Uterus (tissue), 4 donors: ENCODE data around the gene FBLN5. TPM values are rescaled to one million over a fixed set of nuclear protein-coding genes. Genes with fewer than 3 reads are reported as not detected.

Experiments
- DNase-seq, 2 donors: peaks; one replicate each; pipeline ENCODE4 v3.0.0-alpha.2; 2019 to 2020
- H3K27ac ChIP-seq, 2 donors: fragments of 200-600 bp; sonication (generic); 1 replicate in 1 of 2; 2 replicates in 1 of 2; pipeline ENCODE4 v1.5.1; 2016 to 2018
- H3K27me3 ChIP-seq, 2 donors: fragments of 200-600 bp; sonication (generic); one replicate each; pipeline ENCODE4 v1.5.1; 2018 to 2019; ENCODE audit warnings: control low read depth in 1 of 2
- H3K36me3 ChIP-seq, 2 donors: fragments of 200-600 bp; sonication (generic); one replicate each; pipeline ENCODE4 v1.5.1; 2019; ENCODE audit warnings: control low read depth in 1 of 2
- H3K4me1 ChIP-seq, 2 donors: fragments of 200-600 bp; sonication (generic); one replicate each; pipeline ENCODE4 v1.5.1; 2018 to 2019; ENCODE audit warnings: control low read depth in 1 of 2
- H3K4me3 ChIP-seq, 2 donors: fragments of 200-600 bp; sonication (generic); 1 replicate in 1 of 2; 2 replicates in 1 of 2; pipeline ENCODE4 v1.5.1; 2018 to 2019; ENCODE audit warnings: mild to moderate bottlenecking in 1 of 2
- H3K9me3 ChIP-seq, 2 donors: fragments of 200-600 bp; sonication (generic); one replicate each; pipeline ENCODE4 v1.5.1; 2019; ENCODE audit warnings: control low read depth in 1 of 2
- POLR2A ChIP-seq, 2 donors: fragments of 450-650 bp; IDR thresholded peaks; one replicate each; pipeline ENCODE4 v1.6.1; 2016; ENCODE audit warnings: antibody characterized with exemption in 2 of 2, mild to moderate bottlenecking in 1 of 2, moderate library complexity in 1 of 2
- intact Hi-C: fragments of 100-400 bp; cut with DNase I; formaldehyde crosslinking; loops from one replicate; pipeline ENCODE4 v1.15.1; 2023; ENCODE audit warnings: low total_unique reads
- total RNA-seq, 4 donors: library from RNA; depleted of rRNA in 3 of 4; stranded (reverse); fragments of >200 nt in 3 of 4; gene quantifications; one replicate each; pipeline versions ENCODE4 v1.1.0 to v1.2.4, GENCODE V29; 2014 to 2023
- TF ChIP-seq, protein P1 (sequence below), 4 experiments: fragments of 200-600 bp in 2 of 4; fragments of 450-650 bp in 2 of 4; sonication (generic) in 2 of 4; IDR thresholded peaks; one replicate each; pipeline ENCODE4 v1.5.1; 2016 to 2019; ENCODE audit warnings: antibody characterized with exemption in 4 of 4, mild to moderate bottlenecking in 2 of 4, moderate library complexity in 1 of 4
- donor health status: DM: yes; HTN: yes; CAD: no.

FBLN5 gene
- total RNA-seq, 4 donors from 2014 or later: 48.0 to 304 (median 165) TPM

DNA sequence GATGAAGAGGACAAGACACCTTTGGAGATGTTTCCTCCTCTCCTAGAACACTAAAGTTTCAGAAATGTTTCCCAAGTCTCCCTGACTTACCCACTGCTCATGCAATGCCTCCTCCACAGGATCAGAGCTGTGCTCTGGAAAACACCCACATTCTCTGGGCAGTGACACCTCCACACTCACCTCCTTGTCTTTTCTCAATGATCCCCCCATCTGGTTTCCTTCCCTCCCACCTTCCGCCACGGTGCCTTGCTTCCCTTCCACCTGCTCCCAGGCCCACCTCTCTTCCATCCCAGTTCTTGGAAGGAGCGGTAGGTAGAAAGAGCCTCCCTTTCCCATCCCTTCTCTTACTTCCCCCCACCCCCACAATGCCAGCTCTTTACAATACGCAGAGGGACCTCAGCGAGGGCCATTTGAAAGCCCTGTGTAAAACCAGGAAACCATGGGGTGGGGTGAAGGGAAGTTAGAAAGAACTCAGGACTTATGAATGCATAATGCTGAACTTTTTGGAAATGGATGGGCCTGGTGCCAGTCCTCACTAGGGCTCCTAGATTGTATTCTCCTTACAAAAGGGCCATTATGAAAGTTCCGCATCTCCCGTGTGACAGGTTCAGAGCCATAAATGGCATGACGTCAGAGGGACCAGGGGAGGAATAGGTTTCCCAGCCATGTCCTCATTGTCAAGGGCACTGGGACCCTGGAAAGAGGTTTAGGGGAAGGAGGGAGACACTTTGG lies 12.8 kb downstream of the FBLN5 start:
- Histone ChIP-seq H3K4me1 (peaks cover 0 to 3% of the 10 kb centered on the region in 2 donors), H3K27me3 (no peaks in the 10 kb centered on the region), H3K27ac (no peak overlapping the region), H3K9me3 (no peaks in the 10 kb centered on the region), H3K4me3 (no peak overlapping the region), H3K36me3 (no peaks in the 10 kb centered on the region)
- intact Hi-C loops: no loop called here
- TF ChIP-seq POLR2A (IDR thresholded peaks at IDR 0.05): no peak
- TF ChIP-seq, protein P1, sequence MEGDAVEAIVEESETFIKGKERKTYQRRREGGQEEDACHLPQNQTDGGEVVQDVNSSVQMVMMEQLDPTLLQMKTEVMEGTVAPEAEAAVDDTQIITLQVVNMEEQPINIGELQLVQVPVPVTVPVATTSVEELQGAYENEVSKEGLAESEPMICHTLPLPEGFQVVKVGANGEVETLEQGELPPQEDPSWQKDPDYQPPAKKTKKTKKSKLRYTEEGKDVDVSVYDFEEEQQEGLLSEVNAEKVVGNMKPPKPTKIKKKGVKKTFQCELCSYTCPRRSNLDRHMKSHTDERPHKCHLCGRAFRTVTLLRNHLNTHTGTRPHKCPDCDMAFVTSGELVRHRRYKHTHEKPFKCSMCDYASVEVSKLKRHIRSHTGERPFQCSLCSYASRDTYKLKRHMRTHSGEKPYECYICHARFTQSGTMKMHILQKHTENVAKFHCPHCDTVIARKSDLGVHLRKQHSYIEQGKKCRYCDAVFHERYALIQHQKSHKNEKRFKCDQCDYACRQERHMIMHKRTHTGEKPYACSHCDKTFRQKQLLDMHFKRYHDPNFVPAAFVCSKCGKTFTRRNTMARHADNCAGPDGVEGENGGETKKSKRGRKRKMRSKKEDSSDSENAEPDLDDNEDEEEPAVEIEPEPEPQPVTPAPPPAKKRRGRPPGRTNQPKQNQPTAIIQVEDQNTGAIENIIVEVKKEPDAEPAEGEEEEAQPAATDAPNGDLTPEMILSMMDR (IDR thresholded peaks at IDR 0.05): no peak
- DNase-seq: peak in 1 of 2 donors; percentile 32

DNA sequence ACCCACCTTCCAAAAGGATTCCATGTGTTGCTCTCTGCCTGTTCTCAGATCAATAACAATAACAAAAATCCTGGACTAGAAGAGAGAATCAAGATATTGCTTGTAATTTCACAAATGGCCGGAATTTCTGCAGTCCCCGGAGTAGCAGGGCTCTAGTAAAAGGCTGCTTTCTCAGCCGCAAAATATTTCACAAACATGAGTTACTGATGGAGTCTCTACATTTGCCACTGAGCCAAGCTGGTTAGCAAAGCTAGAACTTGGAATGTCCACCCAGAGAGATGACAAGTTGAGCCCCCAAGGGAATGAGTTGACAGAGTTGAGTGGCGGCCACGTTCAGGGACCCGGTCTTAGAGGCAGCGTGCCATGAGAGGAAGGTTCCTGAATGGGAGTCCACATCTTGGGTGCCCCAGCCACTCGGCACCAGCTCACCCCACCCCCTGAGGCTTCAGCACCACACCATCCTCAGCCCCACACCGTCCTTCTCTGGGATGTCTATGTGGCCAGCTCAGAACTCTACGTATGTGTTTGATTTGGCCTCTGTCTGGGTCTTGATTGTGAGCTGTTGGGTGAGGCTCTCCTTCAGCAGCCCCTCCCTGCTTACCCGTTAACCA lies 15.9 kb downstream of the FBLN5 start:
- no peaks in the 10 kb centered on the region for H3K9me3 ChIP-seq
- no peaks in the 10 kb centered on the region for H3K27me3 ChIP-seq
- DNase-seq: no peak
- intact Hi-C loops: no loop called here
- TF ChIP-seq, protein P1 (IDR thresholded peaks at IDR 0.05): no peak
- no peak for TF ChIP-seq POLR2A (IDR thresholded peaks at IDR 0.05)
- peak overlapping the region in 1 of 2 donors; percentile 13 for H3K27ac ChIP-seq
- peaks cover 0 to 10% of the 10 kb centered on the region in 2 donors for H3K4me1 ChIP-seq
- H3K4me3 ChIP-seq: no peak overlapping the region
- H3K36me3 ChIP-seq: no peaks in the 10 kb centered on the region

GRCh38 chr14:91929700-91930099 lies 17.8 kb downstream of the FBLN5 start:
- intact Hi-C loops: no loop called here
- H3K9me3 ChIP-seq: no peaks in the 10 kb centered on the region
- DNase-seq: peak; percentile 52 to 57
- peak overlapping the region; percentile 54 to 57 for H3K27ac ChIP-seq
- no peaks in the 10 kb centered on the region for H3K27me3 ChIP-seq
- H3K36me3 ChIP-seq: no peaks in the 10 kb centered on the region
- H3K4me1 ChIP-seq: peaks cover 0 to 10% of the 10 kb centered on the region in 2 donors
- no peak overlapping the region for H3K4me3 ChIP-seq
- TF ChIP-seq, protein P1 (IDR thresholded peaks at IDR 0.05): no peak
- TF ChIP-seq POLR2A (IDR thresholded peaks at IDR 0.05): no peak

GRCh38 chr14:91927800-91928199 lies 19.7 kb downstream of the FBLN5 start:
- no peak for DNase-seq
- intact Hi-C loops: no loop called here
- Histone ChIP-seq H3K27me3 (no peaks in the 10 kb centered on the region), H3K36me3 (no peaks in the 10 kb centered on the region), H3K4me1 (peaks cover 0 to 10% of the 10 kb centered on the region in 2 donors), H3K9me3 (no peaks in the 10 kb centered on the region), H3K4me3 (no peak overlapping the region), H3K27ac (peak overlapping the region in 1 of 2 donors; percentile 29)
- TF ChIP-seq, protein P1 (IDR thresholded peaks at IDR 0.05): no peak
- TF ChIP-seq POLR2A (IDR thresholded peaks at IDR 0.05): no peak

DNA sequence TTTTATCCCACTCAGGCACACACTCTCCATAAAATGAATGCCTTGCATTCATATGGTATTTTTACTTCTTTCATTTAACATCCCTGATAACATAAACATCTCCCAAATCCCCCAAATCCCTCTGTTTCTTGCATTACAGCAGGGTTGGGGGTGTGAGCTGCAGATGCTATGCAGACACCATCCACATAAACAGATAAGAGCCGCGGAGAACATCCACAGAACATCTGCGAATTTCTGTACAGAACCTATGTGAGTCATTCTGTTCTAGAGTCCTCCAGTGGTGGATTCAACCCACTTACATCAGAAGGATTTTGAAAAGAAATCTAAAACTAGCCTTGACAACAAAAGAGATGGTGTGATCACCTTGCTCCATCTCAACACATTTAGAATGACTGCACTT lies 20.3 kb downstream of the FBLN5 start:
- no peak overlapping the region for H3K27ac ChIP-seq
- no peak for TF ChIP-seq POLR2A (IDR thresholded peaks at IDR 0.05)
- TF ChIP-seq, protein P1 (IDR thresholded peaks at IDR 0.05): no peak
- H3K27me3 ChIP-seq: no peaks in the 10 kb centered on the region
- H3K4me1 ChIP-seq: peaks cover 0 to 10% of the 10 kb centered on the region in 2 donors
- no peaks in the 10 kb centered on the region for H3K9me3 ChIP-seq
- H3K4me3 ChIP-seq: no peak overlapping the region
- no peak for DNase-seq
- H3K36me3 ChIP-seq: no peaks in the 10 kb centered on the region
- intact Hi-C loops: no loop called here
